Ishikawa (cell line): ENCODE results near the gene AHSG.
A peak's percentile ranks its signal among the peaks of the same experiment; 100 is the strongest.

Source experiments
- CEBPB ChIP-seq: IDR thresholded peaks from 2 replicates; pipeline ENCODE4 v1.6.1; 2012
- CREB1 ChIP-seq: IDR thresholded peaks from 2 replicates; pipeline ENCODE4 v1.6.1; 2012; ENCODE audit warnings: low read depth
- EGR1 ChIP-seq: IDR thresholded peaks from 2 replicates; pipeline ENCODE4 v1.6.1; 2012
- EP300 ChIP-seq: IDR thresholded peaks from 2 replicates; pipeline ENCODE4 v1.6.1; 2012; ENCODE audit warnings: borderline replicate concordance
- FOXM1 ChIP-seq: IDR thresholded peaks from 2 replicates; pipeline ENCODE4 v1.6.1; 2012; ENCODE audit warnings: low read depth, borderline replicate concordance
- NFIC ChIP-seq: IDR thresholded peaks from 2 replicates; pipeline ENCODE4 v1.6.1; 2012
- RAD21 ChIP-seq: IDR thresholded peaks from 2 replicates; pipeline ENCODE4 v1.6.1; 2012; ENCODE audit warnings: low read depth
- TAF1 ChIP-seq: IDR thresholded peaks from 2 replicates; pipeline ENCODE4 v1.6.1; 2012; ENCODE audit warnings: low read depth, mild to moderate bottlenecking
- TCF12 ChIP-seq: IDR thresholded peaks from 2 replicates; pipeline ENCODE4 v1.6.1; 2012; ENCODE audit warnings: low read depth
- TEAD4 ChIP-seq: IDR thresholded peaks from 2 replicates; pipeline ENCODE4 v1.6.1; 2012
- YY1 ChIP-seq: IDR thresholded peaks from 2 replicates; pipeline ENCODE4 v1.6.1; 2012; ENCODE audit warnings: low read depth
- TF ChIP-seq, protein P1 (sequence below): IDR thresholded peaks from 2 replicates; pipeline ENCODE4 v1.6.1; 2012; ENCODE audit warnings: low read depth, mild to moderate bottlenecking
- TF ChIP-seq, protein P2 (sequence below): IDR thresholded peaks from 2 replicates; pipeline ENCODE4 v1.6.1; 2012
- TF ChIP-seq, protein P3 (sequence below): IDR thresholded peaks from 2 replicates; pipeline ENCODE4 v1.6.1; 2012

Gene AHSG

DNA sequence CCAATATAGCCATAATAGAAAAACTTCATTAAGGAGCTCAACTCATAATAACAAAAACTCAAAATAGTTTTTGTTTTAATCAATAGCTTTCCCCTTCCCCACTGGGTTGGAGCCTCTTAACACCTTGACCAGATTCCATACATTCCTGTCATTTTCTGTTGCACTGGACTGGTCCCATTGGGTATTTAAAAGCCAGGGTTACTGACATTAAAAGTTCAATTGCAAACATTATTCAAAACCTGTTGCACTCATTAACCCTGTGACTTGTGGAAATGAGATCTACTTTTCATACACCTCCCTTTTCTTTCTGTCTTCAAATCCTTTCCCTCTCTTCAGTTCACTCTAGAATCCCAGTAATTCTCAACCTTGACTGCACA lies 51.2 kb downstream of the AHSG start:
- TF ChIP-seq CREB1: no peak
- 0 out of 2 replicates have a peak, but pooled peaks have one; percentile 49 for TF ChIP-seq TEAD4
- TF ChIP-seq, protein P1, sequence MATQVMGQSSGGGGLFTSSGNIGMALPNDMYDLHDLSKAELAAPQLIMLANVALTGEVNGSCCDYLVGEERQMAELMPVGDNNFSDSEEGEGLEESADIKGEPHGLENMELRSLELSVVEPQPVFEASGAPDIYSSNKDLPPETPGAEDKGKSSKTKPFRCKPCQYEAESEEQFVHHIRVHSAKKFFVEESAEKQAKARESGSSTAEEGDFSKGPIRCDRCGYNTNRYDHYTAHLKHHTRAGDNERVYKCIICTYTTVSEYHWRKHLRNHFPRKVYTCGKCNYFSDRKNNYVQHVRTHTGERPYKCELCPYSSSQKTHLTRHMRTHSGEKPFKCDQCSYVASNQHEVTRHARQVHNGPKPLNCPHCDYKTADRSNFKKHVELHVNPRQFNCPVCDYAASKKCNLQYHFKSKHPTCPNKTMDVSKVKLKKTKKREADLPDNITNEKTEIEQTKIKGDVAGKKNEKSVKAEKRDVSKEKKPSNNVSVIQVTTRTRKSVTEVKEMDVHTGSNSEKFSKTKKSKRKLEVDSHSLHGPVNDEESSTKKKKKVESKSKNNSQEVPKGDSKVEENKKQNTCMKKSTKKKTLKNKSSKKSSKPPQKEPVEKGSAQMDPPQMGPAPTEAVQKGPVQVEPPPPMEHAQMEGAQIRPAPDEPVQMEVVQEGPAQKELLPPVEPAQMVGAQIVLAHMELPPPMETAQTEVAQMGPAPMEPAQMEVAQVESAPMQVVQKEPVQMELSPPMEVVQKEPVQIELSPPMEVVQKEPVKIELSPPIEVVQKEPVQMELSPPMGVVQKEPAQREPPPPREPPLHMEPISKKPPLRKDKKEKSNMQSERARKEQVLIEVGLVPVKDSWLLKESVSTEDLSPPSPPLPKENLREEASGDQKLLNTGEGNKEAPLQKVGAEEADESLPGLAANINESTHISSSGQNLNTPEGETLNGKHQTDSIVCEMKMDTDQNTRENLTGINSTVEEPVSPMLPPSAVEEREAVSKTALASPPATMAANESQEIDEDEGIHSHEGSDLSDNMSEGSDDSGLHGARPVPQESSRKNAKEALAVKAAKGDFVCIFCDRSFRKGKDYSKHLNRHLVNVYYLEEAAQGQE: no peak
- TF ChIP-seq YY1: no peak
- no peak for TF ChIP-seq EGR1
- no peak for TF ChIP-seq CEBPB

DNA sequence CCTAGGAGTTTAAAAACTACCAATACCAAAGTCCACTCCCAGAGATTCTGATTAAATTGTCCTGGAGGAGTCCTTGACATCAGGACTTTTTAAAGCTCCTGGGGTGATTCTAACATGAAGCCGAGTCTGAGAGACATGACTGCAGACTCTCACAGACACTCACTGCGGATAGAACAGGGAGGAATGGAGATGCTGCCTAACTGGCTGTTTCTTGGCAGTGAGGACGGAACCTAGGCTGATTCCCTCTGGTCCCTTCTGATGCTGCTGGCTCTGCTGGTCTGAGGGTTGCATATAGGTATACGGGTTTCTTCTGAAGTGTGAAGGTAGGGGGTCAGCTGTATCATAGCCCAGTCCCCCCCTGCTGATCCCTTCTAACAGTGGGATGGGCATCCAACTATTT lies 51.6 kb downstream of the AHSG start:
- TF ChIP-seq CREB1 (no peak), EGR1 (no peak)
- TF ChIP-seq, protein P2, sequence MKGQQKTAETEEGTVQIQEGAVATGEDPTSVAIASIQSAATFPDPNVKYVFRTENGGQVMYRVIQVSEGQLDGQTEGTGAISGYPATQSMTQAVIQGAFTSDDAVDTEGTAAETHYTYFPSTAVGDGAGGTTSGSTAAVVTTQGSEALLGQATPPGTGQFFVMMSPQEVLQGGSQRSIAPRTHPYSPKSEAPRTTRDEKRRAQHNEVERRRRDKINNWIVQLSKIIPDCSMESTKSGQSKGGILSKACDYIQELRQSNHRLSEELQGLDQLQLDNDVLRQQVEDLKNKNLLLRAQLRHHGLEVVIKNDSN: no peak

DNA sequence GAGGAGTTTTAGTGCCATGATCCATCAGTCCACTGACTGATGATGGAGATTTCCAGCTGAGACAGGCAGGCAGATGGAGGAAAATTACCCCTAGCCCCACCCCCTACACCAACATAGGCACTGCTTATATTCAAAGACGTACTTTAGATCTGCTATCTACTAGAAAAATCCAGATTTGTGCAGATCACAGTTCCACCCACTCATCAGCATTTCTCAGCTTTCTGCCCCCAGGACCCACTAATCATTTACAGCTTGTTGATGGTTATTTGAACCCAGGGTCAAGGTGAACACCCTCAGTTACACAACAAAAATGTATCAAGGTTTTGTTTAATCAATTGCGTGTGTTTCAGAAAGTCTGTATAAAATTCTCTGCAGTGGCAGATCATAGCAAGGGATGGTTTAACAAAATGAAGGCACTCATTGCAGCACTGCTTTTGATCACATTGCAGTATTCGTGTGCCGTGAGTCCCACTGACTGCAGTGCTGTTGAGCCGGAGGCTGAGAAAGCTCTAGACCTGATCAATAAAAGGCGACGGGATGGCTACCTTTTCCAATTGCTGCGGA lies 52.8 kb downstream of the AHSG start, which contains the start of gene HRG:
TSS of gene HRG (plus strand) at position 390 of the 564 bp plus-strand sequence. CDS start at position 408, 18 bp downstream.
- TF ChIP-seq TAF1 (no peak), TCF12 (no peak)

DNA sequence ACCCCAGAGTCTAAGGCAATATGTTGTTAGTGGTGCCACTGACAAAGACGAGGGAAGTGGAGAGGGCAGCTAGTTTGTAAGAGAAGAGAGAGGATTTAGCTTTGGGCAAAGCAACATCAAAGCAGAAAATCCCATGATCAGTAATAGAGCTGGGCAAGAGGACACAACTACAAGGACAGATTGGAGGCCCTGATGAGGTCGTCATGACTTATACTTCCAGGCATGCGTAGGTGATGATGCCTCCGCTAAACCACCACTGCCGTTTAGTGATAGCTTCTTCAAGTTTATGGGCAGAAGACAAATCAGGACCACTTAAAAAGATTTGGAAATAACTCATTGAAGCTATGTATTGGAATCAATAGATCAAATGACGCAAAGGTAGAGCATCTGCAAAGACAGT lies 55.6 kb downstream of the AHSG start:
- no peak for TF ChIP-seq RAD21
- no peak for TF ChIP-seq EGR1
- TF ChIP-seq, protein P2: no peak
- no peak for TF ChIP-seq EP300
- TF ChIP-seq CREB1: no peak
- TF ChIP-seq, protein P3, sequence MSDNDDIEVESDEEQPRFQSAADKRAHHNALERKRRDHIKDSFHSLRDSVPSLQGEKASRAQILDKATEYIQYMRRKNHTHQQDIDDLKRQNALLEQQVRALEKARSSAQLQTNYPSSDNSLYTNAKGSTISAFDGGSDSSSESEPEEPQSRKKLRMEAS: no peak
- TF ChIP-seq TEAD4: no peak
- TF ChIP-seq, protein P1: no peak
- TF ChIP-seq FOXM1: no peak
- TF ChIP-seq CEBPB: no peak
- no peak for TF ChIP-seq TAF1
- TF ChIP-seq NFIC: no peak

DNA sequence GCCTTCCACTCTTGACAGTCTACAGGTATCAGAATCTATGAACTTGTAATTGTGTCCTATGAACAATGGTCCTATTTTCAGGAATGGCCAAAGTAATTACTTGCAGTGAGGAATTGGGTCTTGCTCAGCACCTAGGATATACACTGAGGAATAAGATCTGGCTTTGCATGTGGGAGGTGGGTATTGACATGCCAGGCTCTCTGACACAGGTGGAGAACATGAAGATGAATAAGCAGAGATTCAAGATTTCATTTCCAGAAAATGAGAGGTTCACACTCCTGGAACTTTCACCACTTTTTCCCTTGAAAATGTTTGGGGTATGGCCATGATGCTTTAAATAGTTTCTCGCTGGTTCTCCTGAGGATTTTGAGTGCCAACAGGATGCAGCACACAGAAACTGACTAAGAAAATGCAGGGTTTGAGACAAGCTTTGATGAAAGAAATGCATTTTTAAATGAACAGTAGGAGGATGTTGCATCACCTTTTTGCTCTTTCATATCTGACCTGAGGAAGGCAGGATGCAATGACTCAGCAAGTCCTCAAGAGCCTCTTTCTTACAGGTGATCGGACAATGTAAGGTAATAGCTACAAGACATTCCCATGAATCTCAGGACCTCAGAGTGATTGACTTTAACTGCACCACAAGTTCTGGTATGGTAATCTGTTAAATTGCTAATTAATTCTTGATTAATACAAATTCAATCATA lies 56.7 kb downstream of the AHSG start:
- TF ChIP-seq EP300 (no peak), TCF12 (no peak), YY1 (no peak), CEBPB (peak; percentile 82), CREB1 (no peak), EGR1 (no peak)
- TF ChIP-seq, protein P3: no peak

DNA sequence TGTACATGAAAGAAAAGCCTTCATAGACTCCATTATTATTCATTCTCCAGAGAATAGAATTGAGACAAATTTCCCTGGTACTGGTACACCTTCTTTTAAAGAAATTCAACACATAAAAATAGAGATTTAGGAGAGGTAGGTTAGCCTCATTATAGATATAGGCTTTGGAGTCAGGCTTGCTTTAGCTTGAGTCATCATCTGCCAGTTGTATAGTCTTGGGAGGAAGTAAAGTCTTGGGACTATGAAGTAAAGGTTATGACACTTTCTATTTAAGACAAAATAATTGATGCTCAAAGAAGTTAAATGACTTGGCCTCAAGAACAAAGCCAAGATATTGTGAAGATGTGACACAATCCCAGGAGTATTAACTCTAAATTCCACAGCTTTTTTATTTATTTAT lies 57.3 kb downstream of the AHSG start:
- TF ChIP-seq EGR1: no peak
